Heart right ventricle (tissue), 16 donors: ENCODE data around the gene CAPZB. TPM values are rescaled to one million over a fixed set of nuclear protein-coding genes. Genes with fewer than 3 reads are reported as not detected.
A peak's percentile ranks its signal among the peaks of the same experiment; 100 is the strongest.

Experiments used
- ATAC-seq, 8 donors: fragments of 200-7000 bp; cut with Tn5 transposase; one replicate each; pipeline ENCODE4 v1.9.1; 2020; ENCODE audit warnings: mild to moderate bottlenecking in 8 of 8, moderate library complexity in 8 of 8, moderate number of reproducible peaks in 1 of 8
- DNase-seq, 2 donors: peaks; one replicate each; pipeline ENCODE4 v3.0.0-alpha.2; 2020
- H3K27ac ChIP-seq, 10 donors: fragments of 200-600 bp; sonication (generic) in 2 of 10; one replicate each; pipeline versions ENCODE4 v1.5.0 to v1.8.0; 2020 to 2022; ENCODE audit warnings: mild to moderate bottlenecking in 3 of 10
- H3K27me3 ChIP-seq, 7 donors: fragments of 200-600 bp; one replicate each; pipeline ENCODE4 v1.8.0; 2021 to 2022; ENCODE audit warnings: mild to moderate bottlenecking in 2 of 7
- H3K36me3 ChIP-seq, 9 donors: fragments of 200-600 bp; sonication (generic) in 1 of 9; one replicate each; pipeline versions ENCODE4 v1.5.0 to v1.8.0; 2020 to 2022; ENCODE audit warnings: mild to moderate bottlenecking in 2 of 9
- H3K4me1 ChIP-seq, 9 donors: fragments of 200-600 bp; sonication (generic) in 1 of 9; one replicate each; pipeline versions ENCODE4 v1.5.0 to v1.8.0; 2020 to 2022; ENCODE audit warnings: mild to moderate bottlenecking in 4 of 9
- H3K4me3 ChIP-seq, 10 donors: fragments of 200-600 bp; sonication (generic) in 2 of 10; one replicate each; pipeline versions ENCODE4 v1.5.0 to v1.8.0; 2020 to 2022; ENCODE audit warnings: mild to moderate bottlenecking in 7 of 10, moderate library complexity in 2 of 10
- H3K9me3 ChIP-seq, 11 donors: fragments of 200-600 bp in 10 of 11; sonication (generic) in 2 of 11; one replicate each; pipeline versions ENCODE4 v1.5.0 to v1.8.0; 2013 to 2022; ENCODE audit warnings: mild to moderate bottlenecking in 2 of 11, control low read depth in 1 of 11, moderate library complexity in 1 of 11
- CTCF ChIP-seq, 9 donors: fragments of 200-600 bp; sonication (generic) in 2 of 9; IDR thresholded peaks; one replicate each; pipeline versions ENCODE4 v1.5.0 to v1.8.0; 2021 to 2022; ENCODE audit warnings: antibody characterized with exemption in 9 of 9, mild to moderate bottlenecking in 5 of 9, moderate library complexity in 1 of 9
- WGBS, 2 donors: extraction: QIAGEN DNeasy Blood & Tissue Kit; methylation state at CpG; one replicate each; pipeline ENCODE4 v1.1.7; 2013; ENCODE audit warnings: inconsistent platforms in 1 of 2; 5-methylcytosine and 5-hydroxymethylcytosine counted together
- intact Hi-C, 10 donors: fragments of 100-400 bp; cut with DNase I; formaldehyde crosslinking; loops; one replicate each; pipeline versions ENCODE4 v1.11.1 to v1.14.2; 2022
- polyA plus RNA-seq, 2 donors: library from polyadenylated mRNA; stranded (reverse); fragments of 200-250 nt; gene quantifications; one replicate each; pipeline ENCODE4 v1.2.3, GENCODE V29; 2013
- total RNA-seq, 10 donors: library from RNA; stranded (reverse); fragmentation: NEBNext Ultra II Directional in 3 of 10; extraction: Animal tissue kit (Norgen Biotek cat#: 25700) in 3 of 10; gene quantifications; one replicate each; pipeline versions ENCODE4 v1.2.1 to v1.2.4, GENCODE V29; 2021 to 2023
- donor health status: Arrhythmogenic right ventricular cardiomyopathy.
- donor health status: ischemic (EF 13 %, LVEDD 7.1; RV severe dilation, severe dysfunction).
- donor health status: healthy with polysubstance abuse.
- donor health status: DM: no; HTN: yes; CAD: no.
- donor health status: DM: no; HTN: no; CAD: no.
- donor health status: ischemic (EF 25% LVEDD 6.9; RV normal size, moderate dysfunction).
- donor health status: ischemic (EF 25% LVEDD 5.7; RV mildly dilated, moderate dysfunction).
- donor health status: healthy.
- donor health status: DM: yes; HTN: yes; CAD: no.
- donor health status: Ischemic cardiomyopathy.
- donor health status: ischemic (EF 35%, LVEDD 5.7; RV mildly dilated, moderate dysfunction).
- donor health status: nonischemic (EF 11% LVEDD 7.7; RV severe dilation, severe dysfunction).
- donor health status: DM: yes; HTN: yes; CAD: no.
- donor health status: PGD.
- donor health status: ischemic (EF 29% LVEDD 5.4; RV normal size, mild dysfunction).
- donor health status: nonischemic (EF 23%, LVEDD 6.1; RV moderate dilation, normal function).

CAPZB gene
- total and polyA plus RNA-seq, 12 donors, result 158 to 307 (median 228) TPM

GRCh38 chr1:19376428-19377372, 108.6 kb downstream of the CAPZB start:
- H3K27me3 ChIP-seq, result no peaks in the 10 kb centered on the region
- peak overlapping the region in 1 of 10 donors; percentile 23 for H3K27ac ChIP-seq
- DNase-seq (no peak), ATAC-seq (peak in 5 of 8 donors; percentile 14 to 68 (median 53))
- TF ChIP-seq CTCF (IDR thresholded peaks at IDR 0.05), result no peak
- H3K36me3 ChIP-seq, result peaks cover 0 to 100% (median 28%) of the 10 kb centered on the region in 9 donors
- WGBS, 2 donors, result 72 to 82% methylated on average over 7 of the region's 7 CpGs
- no peak overlapping the region for H3K4me3 ChIP-seq
- H3K9me3 ChIP-seq, result peaks cover 0 to 6% (median 0%) of the 10 kb centered on the region in 11 donors
- intact Hi-C loops, result no loop called here
- peaks cover 0 to 47% (median 7%) of the 10 kb centered on the region in 9 donors for H3K4me1 ChIP-seq

GRCh38 chr1:19375631-19376400, 109.5 kb downstream of the CAPZB start:
- H3K9me3 ChIP-seq, result peaks cover 0 to 6% (median 0%) of the 10 kb centered on the region in 11 donors
- no peak overlapping the region for H3K4me3 ChIP-seq
- DNase-seq, result no peak
- peak overlapping the region in 4 of 10 donors; percentile 18 to 35 (median 22) for H3K27ac ChIP-seq
- ATAC-seq, result no peak
- peaks cover 0 to 100% (median 28%) of the 10 kb centered on the region in 9 donors for H3K36me3 ChIP-seq
- H3K27me3 ChIP-seq, result no peaks in the 10 kb centered on the region
- no peak for TF ChIP-seq CTCF (IDR thresholded peaks at IDR 0.05)
- intact Hi-C loops, result no loop called here
- WGBS, 2 donors, result 74 to 79% methylated on average over 6 of the region's 6 CpGs
- peaks cover 5 to 56% (median 10%) of the 10 kb centered on the region in 9 donors for H3K4me1 ChIP-seq

- 80 to 86% methylated on average over 8 of the region's 8 CpGs for WGBS, 2 donors
- DNase-seq (no peak), ATAC-seq (peak in 3 of 8 donors; percentile 13 to 34 (median 19))
- intact Hi-C loops, result no loop called here
- Histone ChIP-seq H3K36me3 (peaks cover 0 to 99% (median 27%) of the 10 kb centered on the region in 9 donors), H3K27ac (peak overlapping the region in 6 of 10 donors; percentile 1 to 45 (median 18)), H3K9me3 (peaks cover 0 to 6% (median 0%) of the 10 kb centered on the region in 11 donors), H3K27me3 (no peaks in the 10 kb centered on the region), H3K4me1 (peaks cover 7 to 65% (median 19%) of the 10 kb centered on the region in 9 donors), H3K4me3 (no peak overlapping the region)
- TF ChIP-seq CTCF (IDR thresholded peaks at IDR 0.05), result no peak
Observed at GRCh38 chr1:19374926-19375325, 110.4 kb downstream of the CAPZB start.
